OCI-M1 (cell line): Measurements from ENCODE around the gene CDK10.
"Not testable (repeated sequence)": the region's sequence is repeated elsewhere in the genome, so short reads cannot be mapped to it uniquely, and the experiment has no call there.

Experiments
- DNase-seq: peaks from one replicate; lab custom pipeline; 2025; lab: John Stamatoyannopoulos, UW

CDK10 gene

GRCh38 chr16:89668790-89669158 lies 17.7 kb upstream of the CDK10 start:
- no peak for DNase-seq

DNA sequence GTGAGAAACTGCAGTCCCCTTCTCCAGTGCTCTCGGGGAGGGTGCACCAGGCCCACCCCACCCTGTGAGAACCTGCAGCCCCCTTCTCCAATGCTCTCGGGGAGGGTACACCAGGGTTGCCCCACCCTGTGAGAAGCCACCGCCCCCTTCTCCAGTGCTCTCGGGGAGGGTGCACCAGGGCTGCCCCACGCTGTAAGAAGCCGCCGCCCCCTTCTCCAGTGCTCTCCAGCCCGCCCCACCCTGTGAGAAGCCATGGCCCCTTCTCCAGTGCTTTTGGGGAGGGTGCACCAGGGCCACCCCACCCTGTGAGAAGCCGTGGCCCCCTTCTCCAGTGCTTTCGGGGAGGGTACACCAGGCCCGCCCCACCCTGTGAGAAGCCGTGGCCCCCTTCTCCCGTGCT lies 16.7 kb upstream of the CDK10 start:
- DNase-seq: no peak

- DNase-seq: no peak
These were observed 15.7 kb upstream of the CDK10 start for GRCh38 chr16:89670496-89671431.

GRCh38 chr16:89671565-89671964 lies 14.9 kb upstream of the CDK10 start:
- not testable (repeated sequence) for DNase-seq

DNA sequence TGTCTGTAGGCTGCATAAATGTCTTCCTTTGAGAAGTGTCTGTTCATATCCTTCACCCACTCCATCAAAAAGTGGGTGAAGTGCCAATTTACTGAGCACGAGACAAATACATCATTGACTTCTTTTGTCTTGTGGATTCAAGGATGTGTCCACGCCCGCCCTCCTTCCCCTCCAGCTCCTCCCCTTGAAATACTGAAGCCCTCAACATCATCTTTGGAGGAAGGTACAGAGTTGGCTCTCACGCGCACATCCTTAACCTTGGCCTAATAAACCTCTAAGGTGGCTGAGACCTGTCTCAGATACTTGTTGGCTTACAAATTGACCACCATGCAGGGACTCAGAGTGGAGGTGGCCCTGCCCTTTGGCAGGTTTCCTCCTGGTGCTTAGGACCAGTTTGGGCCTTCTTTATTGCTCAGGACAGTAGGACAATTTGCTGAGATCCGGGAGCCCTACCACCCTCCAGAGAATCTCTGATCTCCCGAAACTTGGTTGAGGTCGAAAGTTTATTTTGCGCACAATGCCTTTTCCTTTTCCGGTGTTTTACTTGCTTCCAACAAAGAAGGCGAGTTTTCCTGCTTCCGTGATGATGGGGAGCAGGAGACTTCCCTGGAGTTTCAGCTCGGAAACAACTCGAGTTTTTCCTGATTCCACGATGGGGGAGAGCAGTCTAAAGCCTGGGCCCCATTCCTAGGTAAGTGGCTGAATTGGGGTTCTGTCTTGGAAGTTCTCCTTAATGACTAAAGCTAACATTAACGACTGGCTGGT lies 14.1 kb upstream of the CDK10 start:
- DNase-seq: no peak

DNA sequence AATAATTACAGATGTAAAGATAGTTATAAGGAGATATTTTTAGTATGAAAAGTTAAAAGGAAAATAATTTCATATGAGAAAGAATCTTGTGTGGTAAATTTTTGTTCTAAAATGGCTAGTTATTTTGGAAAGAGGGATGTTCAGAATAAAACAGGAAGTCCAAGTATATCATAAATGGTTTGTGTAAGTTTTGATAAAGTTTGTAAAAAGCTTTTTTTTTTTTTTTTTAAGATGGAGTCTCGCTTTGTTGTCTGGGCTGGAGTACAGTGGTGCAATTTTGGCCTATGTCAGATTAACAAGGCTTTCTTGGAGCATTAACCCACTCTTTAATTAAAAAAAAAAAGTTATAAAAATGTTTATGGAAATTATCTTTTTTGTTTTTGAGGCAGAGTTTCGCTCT lies 8.2 kb upstream of the CDK10 start:
- DNase-seq: peak; percentile 46

- no peak for DNase-seq
These were observed 573 bp upstream of the CDK10 start for GRCh38 chr16:89685916-89686315.

GRCh38 chr16:89687092-89687940 lies 827 bp downstream of the CDK10 start:
- DNase-seq: peak; percentile 60

DNA sequence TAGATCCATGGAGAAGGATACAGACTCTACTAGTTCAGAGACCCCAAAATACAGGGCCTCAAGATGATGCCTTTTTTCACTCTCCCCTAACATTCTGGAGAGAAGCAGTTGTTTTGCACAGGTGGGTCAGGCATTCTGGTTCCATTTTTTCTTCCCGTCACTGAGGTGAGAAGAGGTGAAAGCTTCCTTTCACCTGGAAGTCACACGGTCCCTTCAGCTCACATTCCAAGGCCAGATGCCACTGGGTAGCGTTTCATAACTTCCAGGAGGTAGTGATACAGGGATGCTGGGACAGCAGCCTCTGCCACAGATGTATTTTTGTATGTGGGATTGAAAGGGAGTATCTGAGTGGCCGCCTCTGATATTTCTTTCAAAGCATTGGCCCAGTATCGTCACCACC lies 1.9 kb downstream of the CDK10 start:
- DNase-seq: no peak

DNA sequence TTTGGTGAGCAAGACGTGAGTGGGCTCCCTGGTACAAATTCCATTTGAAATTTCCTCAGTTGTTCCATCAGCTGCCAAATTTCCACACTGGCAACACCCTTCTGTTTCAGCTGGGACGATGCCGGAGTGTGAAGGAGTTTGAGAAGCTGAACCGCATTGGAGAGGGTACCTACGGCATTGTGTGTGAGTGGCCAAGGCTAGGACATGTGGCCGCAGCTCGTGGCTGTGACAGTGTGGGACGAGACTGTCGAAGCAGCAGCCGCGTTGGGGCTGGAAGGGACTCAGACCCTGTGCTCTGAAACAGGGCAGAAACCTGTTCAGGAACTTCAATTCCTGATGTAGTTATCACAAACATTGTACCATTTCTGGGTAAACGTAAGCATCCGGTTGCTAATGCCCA lies 2.7 kb downstream of the CDK10 start:
- no peak for DNase-seq

DNA sequence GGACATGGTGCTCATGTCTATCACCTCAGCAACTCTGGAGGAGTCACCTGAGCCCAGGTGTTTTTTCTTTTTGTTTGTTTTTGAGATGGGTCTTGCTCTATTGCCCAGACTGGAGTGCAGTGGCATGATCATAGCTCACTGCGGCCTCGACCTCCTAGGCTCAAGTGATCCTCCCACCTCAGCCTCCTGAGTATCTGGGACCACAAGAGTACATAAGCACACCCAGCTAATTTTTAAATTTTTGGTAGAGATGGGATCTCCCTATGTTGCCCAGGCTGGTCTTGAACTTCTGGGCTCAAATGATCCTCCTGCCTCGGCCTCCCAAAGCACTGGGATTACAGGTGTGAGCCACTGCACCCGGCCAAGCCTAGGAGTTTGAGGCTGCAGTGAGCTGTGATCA lies 3.1 kb downstream of the CDK10 start:
- not testable (repeated sequence) for DNase-seq

GRCh38 chr16:89690392-89690901 lies 4.0 kb downstream of the CDK10 start:
- DNase-seq: no peak

DNA sequence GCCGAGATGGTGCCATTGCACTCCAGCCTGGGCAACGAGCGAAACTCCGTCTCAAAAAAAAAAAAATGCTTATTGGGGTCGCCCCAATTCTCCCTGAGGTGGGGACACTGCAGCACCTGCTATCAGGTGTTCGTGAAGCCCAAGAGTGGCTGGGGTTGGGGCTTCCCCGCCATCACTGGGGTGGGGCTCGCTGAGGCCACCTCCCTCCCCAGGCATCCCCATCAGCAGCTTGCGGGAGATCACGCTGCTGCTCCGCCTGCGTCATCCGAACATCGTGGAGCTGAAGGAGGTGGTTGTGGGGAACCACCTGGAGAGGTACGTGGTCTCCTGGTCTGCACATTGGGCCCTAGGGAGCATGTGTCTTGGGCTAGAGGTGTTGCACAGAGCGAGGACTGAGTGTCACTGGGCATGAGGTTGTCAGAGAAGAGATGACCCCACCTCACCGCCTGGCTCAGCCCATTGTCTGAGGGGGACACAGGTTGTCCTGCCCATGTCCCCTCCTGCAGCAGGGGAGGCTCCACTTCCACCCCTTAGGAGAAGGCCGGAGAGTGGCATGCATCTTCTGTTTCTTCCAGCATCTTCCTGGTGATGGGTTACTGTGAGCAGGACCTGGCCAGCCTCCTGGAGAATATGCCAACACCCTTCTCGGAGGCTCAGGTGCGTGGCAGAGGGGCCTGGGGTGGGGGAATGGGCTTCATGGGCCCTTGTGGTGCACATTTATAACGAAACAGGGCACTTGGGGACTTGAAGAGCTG lies 4.9 kb downstream of the CDK10 start:
- no peak for DNase-seq

DNA sequence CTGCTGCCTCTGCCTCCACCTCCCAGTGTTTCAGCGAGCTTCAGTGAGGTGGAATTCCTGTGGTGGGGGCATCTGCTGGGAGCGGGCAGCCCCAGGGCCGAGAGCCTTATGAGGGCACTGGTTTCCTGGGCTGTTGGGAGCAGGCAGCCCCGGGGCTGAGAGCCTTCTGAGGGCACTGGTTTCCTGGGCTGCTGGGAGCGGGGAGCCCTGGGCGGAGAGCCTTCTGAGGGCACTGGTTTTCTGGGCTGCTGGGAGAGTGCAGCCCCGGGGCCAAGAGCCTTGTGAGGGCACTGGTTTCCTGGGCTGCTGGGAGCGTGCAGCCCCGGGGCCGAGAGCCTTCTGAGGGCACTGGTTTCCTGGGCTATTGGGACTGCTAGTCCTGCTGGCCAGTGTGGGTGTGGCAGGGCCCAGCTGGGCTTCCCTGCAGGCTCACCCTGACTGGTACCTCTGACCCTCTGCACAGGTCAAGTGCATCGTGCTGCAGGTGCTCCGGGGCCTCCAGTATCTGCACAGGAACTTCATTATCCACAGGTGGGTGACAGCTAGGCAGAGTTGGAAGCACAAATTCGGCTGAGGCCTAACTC lies 5.6 kb downstream of the CDK10 start:
- DNase-seq: no peak

GRCh38 chr16:89693289-89693731 lies 6.8 kb downstream of the CDK10 start:
- DNase-seq: no peak

GRCh38 chr16:89693931-89694783 lies 7.7 kb downstream of the CDK10 start:
- no peak for DNase-seq

- not testable (repeated sequence) for DNase-seq
These were observed 8.2 kb downstream of the CDK10 start for GRCh38 chr16:89694784-89695085.

GRCh38 chr16:89695086-89695874 lies 8.8 kb downstream of the CDK10 start:
- no peak for DNase-seq
